ENCODE results near the gene CCNI.

The CCNI gene

DNA sequence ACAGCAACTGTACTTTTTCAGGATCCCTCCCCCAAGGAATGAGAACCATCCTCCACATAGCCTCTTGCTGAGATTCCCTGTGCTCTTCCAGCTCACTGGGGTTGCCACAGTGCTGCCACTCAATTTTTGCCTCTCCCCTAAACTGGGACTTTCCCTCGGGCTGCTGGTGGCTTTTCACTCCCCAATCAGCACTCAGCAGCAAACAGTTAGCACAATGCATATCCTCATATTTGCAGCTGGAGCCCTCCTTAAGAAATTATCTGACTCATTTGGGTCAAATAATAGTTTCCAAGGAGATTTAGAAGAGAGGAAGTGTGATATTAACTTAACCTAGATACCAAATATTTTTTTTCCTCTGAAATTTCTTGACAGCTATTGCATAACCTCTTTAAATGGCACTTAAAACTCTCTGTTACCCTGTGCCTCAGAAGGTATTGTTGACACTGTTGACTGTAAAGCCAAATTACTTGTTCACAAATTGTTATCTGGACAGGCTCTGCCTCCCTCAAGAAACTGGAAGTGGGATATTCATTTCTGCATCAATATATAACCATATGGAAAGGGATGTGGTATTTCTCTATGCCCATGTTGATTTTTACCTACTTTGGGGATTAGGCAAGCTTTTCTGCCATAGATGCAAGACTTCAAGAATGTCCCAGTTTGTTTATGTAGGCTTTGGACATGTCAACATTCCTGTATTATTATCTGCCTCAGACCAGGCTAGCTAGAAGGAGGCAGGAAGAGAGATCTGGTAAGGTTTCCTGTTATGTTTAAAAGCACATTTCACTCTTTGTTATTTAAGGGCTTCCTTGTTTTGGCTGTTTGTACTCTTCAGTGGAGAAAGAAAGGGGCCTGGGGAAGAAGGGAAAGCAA is 68.2 kb downstream of the CCNI start:
- in situ Hi-C loops (cut with MboI; ENCODE audit: low sequenced_read_pairs), result no loop called here

DNA sequence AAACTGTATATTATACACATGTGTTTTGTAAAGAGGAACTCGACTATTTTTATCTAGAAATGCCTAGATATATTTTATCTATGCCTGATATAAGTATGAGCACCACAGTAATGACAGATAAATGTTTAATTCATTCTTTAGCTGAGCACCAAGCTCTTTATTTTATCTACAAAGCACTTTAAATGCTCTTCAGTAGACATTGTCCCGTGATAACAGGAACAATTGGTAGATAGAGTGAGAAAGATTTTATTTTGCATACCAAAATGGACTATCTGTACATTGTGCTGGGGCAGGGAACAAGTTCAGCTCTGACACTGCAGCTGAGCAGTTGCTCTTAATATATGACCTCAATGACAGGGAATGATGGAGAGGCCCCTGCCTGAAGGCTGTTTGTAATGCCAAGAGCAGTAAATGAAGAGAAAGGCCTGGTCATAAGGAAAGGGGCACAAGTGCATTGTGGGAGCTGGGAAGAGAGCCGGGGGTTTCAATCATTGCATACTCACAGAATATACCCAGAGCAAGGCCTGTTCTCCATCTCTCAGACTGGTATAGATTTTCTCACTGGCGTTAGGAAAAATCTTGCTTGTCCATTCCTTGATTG is 68.9 kb downstream of the CCNI start:
- in situ Hi-C loops (cut with MboI; ENCODE audit: low sequenced_read_pairs), result no loop called here

DNA sequence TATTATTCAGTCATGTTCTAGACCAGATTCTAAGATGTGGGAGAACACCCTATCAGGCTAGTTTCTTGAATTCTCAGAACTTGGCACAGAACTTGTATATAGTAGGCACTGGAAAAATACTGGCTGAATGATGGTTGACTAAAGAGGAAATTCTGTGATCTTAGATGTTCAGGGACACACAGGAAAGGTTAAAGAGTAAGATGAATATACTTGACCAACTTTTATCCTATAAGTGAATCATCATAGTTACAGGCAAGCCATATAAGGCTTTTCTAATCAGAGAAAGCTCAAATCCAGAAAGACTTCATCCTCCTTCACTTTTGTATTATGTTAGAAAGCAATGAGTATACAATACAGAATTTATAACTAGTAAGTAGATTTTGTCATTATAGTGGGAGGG is 72.4 kb downstream of the CCNI start:
- in situ Hi-C loops (cut with MboI; ENCODE audit: low sequenced_read_pairs), result no loop called here

DNA sequence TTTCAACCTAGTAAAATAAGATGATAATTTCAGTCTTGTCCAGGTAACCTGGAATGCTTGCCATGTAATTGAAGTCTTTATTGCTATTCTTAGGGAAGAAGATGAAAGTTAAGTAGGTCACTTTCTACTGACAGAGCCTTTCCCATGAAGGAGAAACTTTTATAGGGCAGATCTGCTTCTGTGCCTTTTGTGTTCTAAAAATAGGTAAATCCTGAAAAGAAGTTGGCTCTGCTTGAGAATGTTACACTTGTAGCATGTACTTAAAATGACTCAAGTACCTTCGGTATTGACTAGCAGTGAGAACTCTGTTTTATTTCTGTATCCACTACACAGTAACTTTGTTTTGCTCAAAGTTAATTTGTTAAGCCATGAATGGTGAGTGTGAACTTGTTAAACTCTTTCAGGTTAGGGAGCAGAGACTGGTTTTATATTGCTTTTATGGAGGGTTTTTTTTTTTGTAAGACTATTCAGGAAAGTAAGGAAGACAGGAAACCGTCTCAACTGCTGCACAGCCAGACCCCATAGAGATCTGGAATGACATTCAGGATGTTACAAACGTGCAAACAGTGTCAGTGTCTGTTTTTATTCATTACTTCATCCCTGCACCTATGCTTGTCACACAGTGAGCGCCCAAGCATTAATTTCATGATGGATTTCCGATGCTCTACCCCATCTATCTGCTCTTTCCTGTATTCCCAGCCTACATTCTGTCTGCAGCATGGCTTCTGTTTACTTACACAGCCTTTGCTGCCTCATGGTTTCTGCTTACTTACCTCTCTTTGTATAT is 73.3 kb downstream of the CCNI start:
- in situ Hi-C loops (cut with MboI; ENCODE audit: low sequenced_read_pairs), result no loop called here

DNA sequence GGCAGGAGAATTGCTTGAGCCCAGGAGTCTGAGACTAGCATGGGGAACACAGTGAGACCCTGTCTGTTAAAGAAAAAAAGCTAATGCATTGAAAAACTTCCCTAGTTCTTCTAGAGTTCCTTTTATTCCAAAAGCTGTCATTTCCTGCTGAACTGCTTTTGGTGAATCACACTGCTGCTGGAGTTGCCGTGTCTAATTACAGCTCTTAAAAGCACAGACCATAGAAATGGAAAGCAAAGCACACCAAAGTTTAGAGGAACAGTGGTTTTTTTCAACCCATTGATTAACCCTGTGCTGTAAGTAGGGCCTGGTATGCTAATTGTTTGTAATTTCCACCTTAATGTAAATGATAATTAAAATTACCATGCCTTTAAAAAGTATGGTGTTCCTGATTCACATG is 73.9 kb downstream of the CCNI start:
- in situ Hi-C loops (cut with MboI; ENCODE audit: low sequenced_read_pairs), result no loop called here

DNA sequence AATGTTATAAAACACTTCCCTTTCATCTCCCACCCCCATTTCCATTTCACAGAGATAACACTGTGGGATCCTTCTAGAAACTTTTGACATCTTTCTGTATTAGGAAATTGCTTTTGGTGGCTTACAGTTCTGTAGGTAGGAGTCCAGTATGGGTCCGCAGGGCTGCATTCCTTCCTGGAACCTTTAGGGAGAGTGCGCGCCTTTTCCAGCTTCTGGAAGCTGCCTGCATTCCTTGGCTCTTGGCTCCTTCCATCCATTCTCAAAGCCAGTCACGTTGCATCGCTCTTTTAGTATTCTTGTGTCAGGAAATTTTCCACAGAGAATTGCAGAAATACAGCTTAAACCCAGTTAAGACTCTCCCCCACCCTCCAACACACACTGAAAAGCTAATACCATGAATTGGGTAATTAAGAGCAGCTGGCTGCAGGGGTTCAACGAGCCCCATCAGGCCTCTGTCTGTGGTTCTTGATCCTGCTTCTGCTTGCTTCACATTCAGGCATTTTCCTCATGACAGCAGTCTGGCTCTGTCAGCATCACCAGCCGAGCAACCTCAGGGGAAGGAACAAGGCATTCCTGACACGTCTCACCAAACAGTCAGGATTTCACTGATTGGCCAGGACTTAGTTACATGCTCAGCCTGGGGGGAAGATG is 77.4 kb downstream of the CCNI start:
- in situ Hi-C loops (cut with MboI; ENCODE audit: low sequenced_read_pairs), result no loop called here

DNA sequence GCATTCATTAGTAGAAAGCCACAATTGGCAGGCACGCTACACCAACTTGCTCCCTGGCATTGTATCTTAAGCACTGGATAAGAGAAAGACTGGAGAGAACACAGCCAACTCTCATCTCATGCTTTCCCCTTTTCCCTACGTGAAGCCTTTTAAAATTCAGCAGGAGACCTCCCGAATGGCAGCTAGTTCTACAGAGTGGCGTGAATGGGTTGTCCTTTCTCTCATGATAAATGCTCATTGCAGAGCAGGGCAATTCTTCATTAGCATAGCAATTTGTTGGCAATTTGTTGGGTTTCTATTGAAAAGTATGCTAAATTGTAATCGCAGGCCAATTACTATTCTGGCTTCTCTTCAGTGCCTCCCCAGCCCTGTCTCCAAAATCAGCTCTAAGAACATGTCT is 78.3 kb downstream of the CCNI start:
- in situ Hi-C loops (cut with MboI; ENCODE audit: low sequenced_read_pairs), result no loop called here
